Retinal pigment epithelial cell (primary cell): ENCODE measurements around the gene IGF2R.

Source experiments
- DNase-seq: peaks from one replicate; pipeline ENCODE4 v3.0.0-alpha.2; 2010; ENCODE audit warnings: low read depth
- H3K4me3 ChIP-seq: 2 replicates; pipeline ENCODE4 v1.5.1; 2011; ENCODE audit warnings: mild to moderate bottlenecking, low read length, control low read depth, moderate library complexity
- TF ChIP-seq, protein P1 (sequence below): conservative IDR thresholded peaks from 2 replicates; pipeline ENCODE4 v1.5.1; 2011; ENCODE audit warnings: low read depth, low read length, control low read depth, inconsistent platforms

IGF2R gene

GRCh38 chr6:160102956-160103824 is 134.3 kb downstream of the IGF2R start:
- H3K4me3 ChIP-seq: no peak overlapping the region
- DNase-seq: no peak
- TF ChIP-seq, protein P1, sequence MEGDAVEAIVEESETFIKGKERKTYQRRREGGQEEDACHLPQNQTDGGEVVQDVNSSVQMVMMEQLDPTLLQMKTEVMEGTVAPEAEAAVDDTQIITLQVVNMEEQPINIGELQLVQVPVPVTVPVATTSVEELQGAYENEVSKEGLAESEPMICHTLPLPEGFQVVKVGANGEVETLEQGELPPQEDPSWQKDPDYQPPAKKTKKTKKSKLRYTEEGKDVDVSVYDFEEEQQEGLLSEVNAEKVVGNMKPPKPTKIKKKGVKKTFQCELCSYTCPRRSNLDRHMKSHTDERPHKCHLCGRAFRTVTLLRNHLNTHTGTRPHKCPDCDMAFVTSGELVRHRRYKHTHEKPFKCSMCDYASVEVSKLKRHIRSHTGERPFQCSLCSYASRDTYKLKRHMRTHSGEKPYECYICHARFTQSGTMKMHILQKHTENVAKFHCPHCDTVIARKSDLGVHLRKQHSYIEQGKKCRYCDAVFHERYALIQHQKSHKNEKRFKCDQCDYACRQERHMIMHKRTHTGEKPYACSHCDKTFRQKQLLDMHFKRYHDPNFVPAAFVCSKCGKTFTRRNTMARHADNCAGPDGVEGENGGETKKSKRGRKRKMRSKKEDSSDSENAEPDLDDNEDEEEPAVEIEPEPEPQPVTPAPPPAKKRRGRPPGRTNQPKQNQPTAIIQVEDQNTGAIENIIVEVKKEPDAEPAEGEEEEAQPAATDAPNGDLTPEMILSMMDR: peak; percentile 59

DNA sequence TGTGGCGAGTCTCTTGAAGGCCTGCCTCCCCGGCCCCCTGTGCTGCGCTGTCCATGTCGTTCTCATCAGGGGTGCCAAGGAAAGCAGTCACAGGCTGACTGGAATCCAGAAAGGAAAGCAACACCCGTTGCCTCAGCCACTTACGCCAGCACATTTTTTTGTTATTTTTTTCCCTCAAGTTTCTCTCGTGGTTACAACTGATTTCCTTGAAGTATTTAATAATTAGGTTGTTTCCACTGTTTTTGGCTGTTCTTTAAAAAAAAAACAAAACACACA is 134.9 kb downstream of the IGF2R start:
- TF ChIP-seq, protein P1: no peak
- DNase-seq: no peak
- H3K4me3 ChIP-seq: no peak overlapping the region

GRCh38 chr6:160104821-160105517 is 136.1 kb downstream of the IGF2R start:
- no peak for DNase-seq

GRCh38 chr6:160106010-160106409 is 137.1 kb downstream of the IGF2R start:
- TF ChIP-seq, protein P1: no peak
- DNase-seq: no peak
- no peak overlapping the region for H3K4me3 ChIP-seq

More at GRCh38 chr6:160104821-160105517, 136.1 kb downstream of the IGF2R start:
- TF ChIP-seq, protein P1: no peak
- H3K4me3 ChIP-seq: no peak overlapping the region

- DNase-seq: no peak
- no peak overlapping the region for H3K4me3 ChIP-seq
- TF ChIP-seq, protein P1: no peak
Observed at GRCh38 chr6:160106701-160107100, 137.8 kb downstream of the IGF2R start.

- no peak for DNase-seq
- no peak overlapping the region for H3K4me3 ChIP-seq
- TF ChIP-seq, protein P1: no peak
Observed at GRCh38 chr6:160108077-160108476, 139.2 kb downstream of the IGF2R start.

- no peak for DNase-seq
- H3K4me3 ChIP-seq: no peak overlapping the region
- TF ChIP-seq, protein P1: no peak
Observed at GRCh38 chr6:160110586-160111123, 141.8 kb downstream of the IGF2R start.
